Liver (tissue), 9 donors: ENCODE measurements around the gene KRTAP9-6. TPM values are rescaled to one million over a fixed set of nuclear protein-coding genes. Genes with fewer than 3 reads are reported as not detected.

Experiments
- DNase-seq: peaks from one replicate; pipeline ENCODE4 v3.0.0-alpha.2; 2017; ENCODE audit warnings: low spot score
- H3K27ac ChIP-seq, 2 donors: one replicate each; pipeline ENCODE4 v1.7.0; 2013; ENCODE audit warnings: inconsistent platforms in 2 of 2, low read length in 2 of 2, control low read depth in 1 of 2, low read depth in 1 of 2, mild to moderate bottlenecking in 1 of 2
- H3K27me3 ChIP-seq, 4 donors: one replicate each; pipeline versions ENCODE4 v1.6.1 to v1.7.0; 2013; ENCODE audit warnings: low read length in 3 of 4, inconsistent platforms in 1 of 4, mild to moderate bottlenecking in 1 of 4, moderate library complexity in 1 of 4; ENCODE audit not compliant: control insufficient read depth in 4 of 4, insufficient read depth in 4 of 4
- H3K36me3 ChIP-seq, 4 donors: one replicate each; pipeline versions ENCODE4 v1.6.1 to v1.7.0; 2013; ENCODE audit warnings: low read length in 3 of 4, mild to moderate bottlenecking in 3 of 4, low read depth in 1 of 4, moderate library complexity in 1 of 4; ENCODE audit not compliant: control insufficient read depth in 4 of 4, insufficient read depth in 3 of 4
- H3K4me1 ChIP-seq, 4 donors: one replicate each; pipeline versions ENCODE4 v1.6.1 to v1.7.0; 2013; ENCODE audit warnings: low read length in 3 of 4, mild to moderate bottlenecking in 3 of 4, moderate library complexity in 1 of 4; ENCODE audit not compliant: control insufficient read depth in 4 of 4, insufficient read depth in 4 of 4
- H3K4me3 ChIP-seq, 3 donors: one replicate each; pipeline versions ENCODE4 v1.6.1 to v1.7.0; 2013; ENCODE audit warnings: low read length in 3 of 3, control low read depth in 1 of 3, low read depth in 1 of 3, mild to moderate bottlenecking in 1 of 3
- H3K9ac ChIP-seq, 2 donors: one replicate each; pipeline ENCODE4 v1.7.0; 2013; ENCODE audit warnings: low read length in 2 of 2, mild to moderate bottlenecking in 2 of 2, moderate library complexity in 2 of 2, control low read depth in 1 of 2, low read depth in 1 of 2
- H3K9me3 ChIP-seq, 4 donors: one replicate each; pipeline versions ENCODE4 v1.6.1 to v1.7.0; 2013; ENCODE audit warnings: low read length in 3 of 4; ENCODE audit not compliant: control insufficient read depth in 4 of 4
- ATF3 ChIP-seq: IDR thresholded peaks from 2 replicates; pipeline ENCODE4 v1.6.1; 2016; ENCODE audit warnings: antibody characterized with exemption
- CTCF ChIP-seq: fragments of 150-350 bp; IDR thresholded peaks from 2 replicates; pipeline ENCODE4 v1.5.1; 2017; ENCODE audit warnings: improper control_type of control experiment, low read depth, low read length; ENCODE audit not compliant: missing input control
- EGR1 ChIP-seq, 2 donors: IDR thresholded peaks; 2 replicates each; pipeline ENCODE4 v1.6.1; 2016 to 2018; ENCODE audit warnings: antibody characterized with exemption in 2 of 2, low read depth in 2 of 2
- FOXA2 ChIP-seq: IDR thresholded peaks from 2 replicates; pipeline ENCODE4 v1.6.1; 2016; ENCODE audit warnings: antibody characterized with exemption
- GABPA ChIP-seq, 2 donors: IDR thresholded peaks in 1 of 2; conservative IDR thresholded peaks in 1 of 2; 2 replicates each; pipeline ENCODE4 v1.6.1; 2016; ENCODE audit warnings: antibody characterized with exemption in 2 of 2, mild to moderate bottlenecking in 1 of 2, moderate library complexity in 1 of 2
- HNF4A ChIP-seq, 2 donors: conservative IDR thresholded peaks; 2 replicates each; pipeline ENCODE4 v1.6.1; 2016; ENCODE audit warnings: antibody characterized with exemption in 2 of 2, mild to moderate bottlenecking in 2 of 2
- JUND ChIP-seq, 2 donors: IDR thresholded peaks; 2 replicates each; pipeline ENCODE4 v1.6.1; 2016; ENCODE audit warnings: antibody characterized with exemption in 2 of 2
- MAX ChIP-seq: IDR thresholded peaks from 2 replicates; pipeline ENCODE4 v1.6.1; 2016; ENCODE audit warnings: antibody characterized with exemption
- NR2F2 ChIP-seq: IDR thresholded peaks from 2 replicates; pipeline ENCODE4 v1.6.1; 2016; ENCODE audit warnings: antibody characterized with exemption
- RAD21 ChIP-seq, 2 donors: IDR thresholded peaks; 2 replicates each; pipeline ENCODE4 v1.6.1; 2016; ENCODE audit warnings: antibody characterized with exemption in 2 of 2, mild to moderate bottlenecking in 2 of 2
- RXRA ChIP-seq, 2 donors: IDR thresholded peaks; 2 replicates each; pipeline ENCODE4 v1.6.1; 2017 to 2018; ENCODE audit warnings: antibody characterized with exemption in 2 of 2, mild to moderate bottlenecking in 1 of 2
- SP1 ChIP-seq: IDR thresholded peaks from 2 replicates; pipeline ENCODE4 v1.6.1; 2018; ENCODE audit warnings: antibody characterized with exemption, mild to moderate bottlenecking
- TAF1 ChIP-seq: conservative IDR thresholded peaks from 2 replicates; pipeline ENCODE4 v1.6.1; 2016; ENCODE audit warnings: antibody characterized with exemption, mild to moderate bottlenecking
- WGBS: extraction: QIAGEN DNeasy Blood & Tissue Kit; methylation state at CpG from one replicate; pipeline ENCODE4 v1.1.7; 2013; 5-methylcytosine and 5-hydroxymethylcytosine counted together
- polyA plus RNA-seq, 2 donors: library from polyadenylated mRNA; stranded (reverse) in 1 of 2; unstranded in 1 of 2; fragments of 200-250 nt in 1 of 2; fragments of >200 nt in 1 of 2; fragmentation: Nextera tagmentation in 1 of 2; extraction: Ambion mirVana in 1 of 2; gene quantifications; one replicate each; pipeline versions ENCODE4 v1.2.1 to v1.2.3, GENCODE V29; 2013 to 2015
- total RNA-seq, 2 donors: library from RNA; depleted of rRNA; stranded (reverse); fragments of >200 nt; gene quantifications; one replicate each; pipeline ENCODE4 v1.2.3, GENCODE V29; 2014
- donor health status: healthy.
- donor health status: healthy.
- donor health status: healthy.
- donor health status: healthy.
- donor health status: healthy.

KRTAP9-6 gene
- total and polyA plus RNA-seq, 4 donors: not detected

- H3K9ac ChIP-seq: no peak overlapping the region
- H3K4me1 ChIP-seq: no peaks in the 10 kb centered on the region
- TF ChIP-seq MAX: no peak
- no peak for TF ChIP-seq RAD21 (IDR thresholded peaks at IDR 0.05)
- TF ChIP-seq GABPA (IDR thresholded peaks at IDR 0.05 in 1 of 2, conservative IDR thresholded peaks at IDR 0.05 in 1 of 2): no peak
- no peak for TF ChIP-seq CTCF
- TF ChIP-seq EGR1 (IDR thresholded peaks at IDR 0.05; ENCODE audit: low read depth in 2 of 2): no peak
- TF ChIP-seq NR2F2: no peak
- no peak for TF ChIP-seq TAF1
- no peak for TF ChIP-seq JUND (IDR thresholded peaks at IDR 0.05)
- H3K27ac ChIP-seq: no peak overlapping the region
- H3K9me3 ChIP-seq: peaks cover 0 to 3% (median 0%) of the 10 kb centered on the region in 4 donors
- no peak for DNase-seq
- no peaks in the 10 kb centered on the region for H3K36me3 ChIP-seq
- H3K27me3 ChIP-seq: peaks cover 0 to 3% (median 0%) of the 10 kb centered on the region in 4 donors
- H3K4me3 ChIP-seq: no peak overlapping the region
- 57% methylated on average over 3 of the region's 3 CpGs for WGBS
These were observed 18.9 kb downstream of the KRTAP9-6 start for GRCh38 chr17:41284043-41284442.

GRCh38 chr17:41284546-41284945 lies 19.4 kb downstream of the KRTAP9-6 start:
- 35% methylated on average over 2 of the region's 2 CpGs for WGBS
- no peak for DNase-seq
- Histone ChIP-seq H3K4me1 (no peaks in the 10 kb centered on the region), H3K9me3 (peaks cover 0 to 3% (median 0%) of the 10 kb centered on the region in 4 donors), H3K4me3 (no peak overlapping the region), H3K27ac (no peak overlapping the region), H3K9ac (no peak overlapping the region), H3K27me3 (peaks cover 0 to 3% (median 0%) of the 10 kb centered on the region in 4 donors), H3K36me3 (no peaks in the 10 kb centered on the region)
- TF ChIP-seq RXRA (IDR thresholded peaks at IDR 0.05) (no peak), EGR1 (IDR thresholded peaks at IDR 0.05; ENCODE audit: low read depth in 2 of 2) (no peak), FOXA2 (no peak), HNF4A (conservative IDR thresholded peaks at IDR 0.05) (no peak), JUND (IDR thresholded peaks at IDR 0.05) (no peak), MAX (no peak)

- H3K4me3 ChIP-seq: no peak overlapping the region
- H3K4me1 ChIP-seq: no peaks in the 10 kb centered on the region
- H3K36me3 ChIP-seq: no peaks in the 10 kb centered on the region
- WGBS: 51% methylated on average over 3 of the region's 3 CpGs
- no peaks in the 10 kb centered on the region for H3K27me3 ChIP-seq
- no peak overlapping the region for H3K27ac ChIP-seq
- no peak for TF ChIP-seq ATF3
- no peak for TF ChIP-seq SP1
- TF ChIP-seq FOXA2: no peak
- no peak for TF ChIP-seq RXRA (IDR thresholded peaks at IDR 0.05)
- TF ChIP-seq EGR1 (IDR thresholded peaks at IDR 0.05; ENCODE audit: low read depth in 2 of 2): no peak
- no peak for TF ChIP-seq TAF1
- no peaks in the 10 kb centered on the region for H3K9me3 ChIP-seq
- DNase-seq: no peak
- H3K9ac ChIP-seq: no peak overlapping the region
These were observed 21.9 kb downstream of the KRTAP9-6 start for GRCh38 chr17:41287050-41287449.
